HG02840 (cell line): ENCODE measurements around the gene SENP2.

ENCODE experiments used
- ATAC-seq: cut with Tn5 transposase; IDR thresholded peaks from one replicate; pipeline ENCODE4 v1.9.1; 2021; ENCODE audit warnings: mild to moderate bottlenecking, moderate library complexity, moderate number of reproducible peaks; ENCODE audit not compliant: unreplicated experiment, low FRiP score

Gene SENP2

GRCh38 chr3:185667574-185667973 is 81.5 kb downstream of the SENP2 start:
- no peak for ATAC-seq

GRCh38 chr3:185677146-185677829 is 91.2 kb downstream of the SENP2 start:
- no peak for ATAC-seq

GRCh38 chr3:185678027-185678426 is 91.9 kb downstream of the SENP2 start:
- ATAC-seq: no peak

GRCh38 chr3:185680231-185680630 is 94.1 kb downstream of the SENP2 start:
- ATAC-seq: no peak
